ENCODE results near the gene CAAP1. TPM values are rescaled to one million over a fixed set of nuclear protein-coding genes. Genes with fewer than 3 reads are reported as not detected.

CAAP1 gene
- total RNA-seq, 1 donor from 2014 or later = 26.3 TPM

GRCh38 chr9:26925609-26926008 lies 33.0 kb upstream of the CAAP1 start:
- TF ChIP-seq CTCF (conservative IDR thresholded peaks at IDR 0.05; ENCODE audit: low read depth, low read length) = no peak
- H3K4me3 ChIP-seq (ENCODE audit: low read depth, low read length) = no peak overlapping the region
- no peak for DNase-seq (ENCODE audit: low read depth)

- TF ChIP-seq CTCF (conservative IDR thresholded peaks at IDR 0.05; ENCODE audit: low read depth, low read length) = no peak
- DNase-seq (ENCODE audit: low read depth) = no peak
- H3K4me3 ChIP-seq (ENCODE audit: low read depth, low read length) = no peak overlapping the region
These were observed 27.1 kb upstream of the CAAP1 start for GRCh38 chr9:26919698-26920097.

- TF ChIP-seq CTCF (conservative IDR thresholded peaks at IDR 0.05; ENCODE audit: low read depth, low read length) = no peak
- DNase-seq (ENCODE audit: low read depth) = no peak
- no peak overlapping the region for H3K4me3 ChIP-seq (ENCODE audit: low read depth, low read length)
These were observed 20.6 kb upstream of the CAAP1 start for GRCh38 chr9:26913138-26913668.

GRCh38 chr9:26904671-26905070 lies 12.1 kb upstream of the CAAP1 start:
- no peak for TF ChIP-seq CTCF (conservative IDR thresholded peaks at IDR 0.05; ENCODE audit: low read depth, low read length)
- no peak for DNase-seq (ENCODE audit: low read depth)
- no peak overlapping the region for H3K4me3 ChIP-seq (ENCODE audit: low read depth, low read length)

GRCh38 chr9:26904070-26904469 lies 11.5 kb upstream of the CAAP1 start:
- DNase-seq (ENCODE audit: low read depth) = no peak
- H3K4me3 ChIP-seq (ENCODE audit: low read depth, low read length) = no peak overlapping the region
- no peak for TF ChIP-seq CTCF (conservative IDR thresholded peaks at IDR 0.05; ENCODE audit: low read depth, low read length)

GRCh38 chr9:26893030-26893676 lies 551 bp upstream of the CAAP1 start:
- no peak for TF ChIP-seq CTCF (conservative IDR thresholded peaks at IDR 0.05; ENCODE audit: low read depth, low read length)
- DNase-seq (ENCODE audit: low read depth) = no peak
- H3K4me3 ChIP-seq (ENCODE audit: low read depth, low read length) = peak overlapping the region; percentile 76

- no peak for TF ChIP-seq CTCF (conservative IDR thresholded peaks at IDR 0.05; ENCODE audit: low read depth, low read length)
- H3K4me3 ChIP-seq (ENCODE audit: low read depth, low read length) = peak overlapping the region; percentile 76
- DNase-seq (ENCODE audit: low read depth) = no peak
These were observed 876 bp downstream of the CAAP1 start for GRCh38 chr9:26891726-26892125.
